ENCODE measurements around the gene RBM18. TPM values are rescaled to one million over a fixed set of nuclear protein-coding genes. Genes with fewer than 3 reads are reported as not detected.

The RBM18 gene
- total RNA-seq, 2 experiments from 2014 or later = 21.6 to 25.6 TPM

Other genes with a start within 250 kb of the RBM18 start
- 1 to 10 TPM; 1.5 to 2.1 TPM for gene TTLL11, start 171.5 kb downstream of the RBM18 start, total RNA-seq
- 10 to 100 TPM; 36.1 to 37.0 TPM for gene NDUFA8, start 105.1 kb downstream of the RBM18 start, total RNA-seq
- not detected for gene MORN5, start 104.9 kb downstream of the RBM18 start, total RNA-seq
- not detected for gene LHX6, start 35.9 kb downstream of the RBM18 start, total RNA-seq
- gene MRRF, start within 50 bp of the RBM18 start, total RNA-seq = 10 to 100 TPM; 27.0 to 29.2 TPM
- gene PTGS1, start 106.2 kb upstream of the RBM18 start, total RNA-seq = under 1 TPM; 0.08 to 0.20 TPM
- gene OR1J1, start 213.1 kb upstream of the RBM18 start, total RNA-seq = not detected
- not detected for gene OR1J2, start 246.0 kb upstream of the RBM18 start, total RNA-seq